HCT116 (cell line): Measurements from ENCODE around the gene ZNF107. TPM values are rescaled to one million over a fixed set of nuclear protein-coding genes. Genes with fewer than 3 reads are reported as not detected.

ENCODE experiments used
- ATAC-seq: fragments of 200-7000 bp; cut with Tn5 transposase; 2 replicates; pipeline ENCODE4 v1.9.1; 2020; ENCODE audit warnings: mild to moderate bottlenecking, moderate library complexity
- BruUV-seq: library from RNA; stranded (reverse); fragments of 400-500 nt; replicated peaks from 2 replicates; lab custom pipeline; 2021; lab: Mats Ljungman, UMichigan
- CTCF ChIA-PET: fragments of 300-600 bp; sonication (Branson Sonifier 250); formaldehyde crosslinking; loops from one replicate; lab custom pipeline; 2021; ENCODE audit warnings: antibody characterized with exemption; lab: Charles Lee
- POLR2A ChIA-PET: fragments of 300-600, 350-600 bp; sonication (Branson Sonifier 250); formaldehyde crosslinking; loops from one replicate; lab custom pipeline; 2021; ENCODE audit warnings: antibody characterized with exemption; lab: Charles Lee
- RAD21 ChIA-PET, 2 experiments: fragments of 300-600 bp; sonication (Branson Sonifier 250); formaldehyde crosslinking; loops; one replicate each; lab custom pipeline; 2023; ENCODE audit warnings: low total read pairs in 2 of 2; ENCODE audit not compliant: uncharacterized antibody in 2 of 2, unreplicated experiment in 2 of 2, low non-redundant PET in 1 of 2; lab: Charles Lee
- DNase-seq: peaks from one replicate; pipeline ENCODE4 v3.0.0-alpha.2; 2010; ENCODE audit warnings: low read depth, low spot score
- H2AFZ ChIP-seq: fragments of 200-600 bp; shearing (Covaris generic), sonication (generic); 2 replicates; pipeline ENCODE4 v1.6.1; 2017; ENCODE audit warnings: low read depth, mixed run types, mixed read lengths, antibody characterized with exemption, low read length; ENCODE audit not compliant: poor library complexity, severe bottlenecking
- H3K27ac ChIP-seq: 2 replicates; pipeline ENCODE4 v1.5.1; 2012; ENCODE audit warnings: low read depth, low read length
- H3K27me3 ChIP-seq: fragments of 200-600 bp; sonication (generic); 2 replicates; pipeline ENCODE4 v1.6.1; 2016; ENCODE audit warnings: mixed run types, low read length, mixed read lengths; ENCODE audit not compliant: insufficient read depth
- H3K36me3 ChIP-seq, 2 experiments: fragments of 200-500 bp in 1 of 2; fragments of 200-600 bp in 1 of 2; sonication (Bioruptor generic) in 1 of 2; sonication (generic) in 1 of 2; 2 replicates each; pipeline versions ENCODE4 v1.5.1 to v1.6.1; 2014 to 2016; ENCODE audit warnings: low read length in 2 of 2, inconsistent platforms in 1 of 2, mixed read lengths in 1 of 2, mixed run types in 1 of 2; ENCODE audit not compliant: insufficient read depth in 2 of 2, control insufficient read depth in 1 of 2
- H3K4me1 ChIP-seq, 2 experiments: fragments of 200-600 bp in 1 of 2; sonication (generic) in 1 of 2; 2 replicates each; pipeline versions ENCODE4 v1.5.1 to v1.6.1; 2012 to 2017; ENCODE audit warnings: low read length in 2 of 2, inconsistent platforms in 1 of 2, mild to moderate bottlenecking in 1 of 2, mixed read lengths in 1 of 2, mixed run types in 1 of 2, moderate library complexity in 1 of 2; ENCODE audit not compliant: insufficient read depth in 2 of 2, control insufficient read depth in 1 of 2
- H3K4me2 ChIP-seq: fragments of 200-600 bp; sonication (generic); 2 replicates; pipeline ENCODE4 v1.6.1; 2017; ENCODE audit warnings: mixed run types, low read length, mixed read lengths
- H3K4me3 ChIP-seq, 2 experiments: fragments of 200-600 bp in 1 of 2; sonication (generic) in 1 of 2; replicated peaks in 1 of 2; 2 replicates each; pipeline ENCODE4 v1.5.1; 2011 to 2016; ENCODE audit warnings: low read length in 2 of 2, control low read depth in 1 of 2, low read depth in 1 of 2, mild to moderate bottlenecking in 1 of 2, mixed read lengths in 1 of 2, mixed run types in 1 of 2
- H3K79me2 ChIP-seq: fragments of 200-600 bp; sonication (generic); 2 replicates; pipeline ENCODE4 v1.6.1; 2017; ENCODE audit warnings: mild to moderate bottlenecking, mixed run types, low read length, moderate library complexity, mixed read lengths; ENCODE audit not compliant: insufficient read depth
- H3K9ac ChIP-seq: fragments of 200-600 bp; sonication (generic); 2 replicates; pipeline ENCODE4 v1.6.1; 2016; ENCODE audit warnings: low read length, mixed read lengths
- H3K9me2 ChIP-seq: fragments of 200-600 bp; sonication (generic), shearing (Covaris generic); 2 replicates; pipeline ENCODE4 v1.6.1; 2017; ENCODE audit warnings: mixed run types, mild to moderate bottlenecking, moderate library complexity; ENCODE audit not compliant: insufficient read depth
- H3K9me3 ChIP-seq, 2 experiments: fragments of 200-500 bp in 1 of 2; fragments of 200-600 bp in 1 of 2; sonication (Bioruptor generic) in 1 of 2; sonication (generic) in 1 of 2; 2 replicates each; pipeline ENCODE4 v1.6.1; 2014 to 2017; ENCODE audit warnings: low read length in 2 of 2, mixed read lengths in 2 of 2, inconsistent platforms in 1 of 2, low read depth in 1 of 2, mild to moderate bottlenecking in 1 of 2, mixed run types in 1 of 2, moderate library complexity in 1 of 2; ENCODE audit not compliant: control insufficient read depth in 1 of 2, insufficient read depth in 1 of 2
- H4K20me1 ChIP-seq: fragments of 200-600 bp; sonication (generic), shearing (Covaris generic); 2 replicates; pipeline ENCODE4 v1.6.1; 2017; ENCODE audit warnings: mixed run types, mild to moderate bottlenecking, moderate library complexity; ENCODE audit not compliant: insufficient read depth
- CTCF ChIP-seq, 3 experiments: fragments of 200-600 bp in 1 of 3; sonication (generic) in 1 of 3; IDR thresholded peaks in 2 of 3; conservative IDR thresholded peaks in 1 of 3; 2 replicates each; pipeline ENCODE4 v1.5.1; 2012 to 2017; ENCODE audit warnings: low read depth in 2 of 3, low read length in 2 of 3, antibody characterized with exemption in 1 of 3, borderline replicate concordance in 1 of 3, control low read depth in 1 of 3, mild to moderate bottlenecking in 1 of 3, mixed read lengths in 1 of 3, mixed run types in 1 of 3, moderate library complexity in 1 of 3; ENCODE audit not compliant: insufficient read depth in 1 of 3
- EZH2 ChIP-seq: fragments of 200-600 bp; sonication (generic); IDR thresholded peaks from 2 replicates; pipeline ENCODE4 v1.6.1; 2017; ENCODE audit warnings: antibody characterized with exemption, mixed run types
- EZH2phosphoT487 ChIP-seq: fragments of 200-600 bp; IDR thresholded peaks from 2 replicates; pipeline ENCODE4 v1.6.1; 2018; ENCODE audit warnings: antibody characterized with exemption, borderline replicate concordance
- JUND ChIP-seq: IDR thresholded peaks from 2 replicates; pipeline ENCODE4 v1.6.1; 2012
- POLR2AphosphoS5 ChIP-seq: IDR thresholded peaks from 2 replicates; pipeline ENCODE4 v1.6.1; 2011; ENCODE audit warnings: mild to moderate bottlenecking, low read depth, low read length, moderate library complexity
- SRF ChIP-seq: IDR thresholded peaks from 2 replicates; pipeline ENCODE4 v1.6.1; 2012; ENCODE audit warnings: low read depth
- TCF7L2 ChIP-seq: IDR thresholded peaks from 2 replicates; pipeline ENCODE4 v1.7.0; 2011; ENCODE audit warnings: borderline replicate concordance, inconsistent platforms; ENCODE audit not compliant: insufficient read depth, insufficient read length; ENCODE audit errors: extremely low read depth
- YY1 ChIP-seq: IDR thresholded peaks from 2 replicates; pipeline ENCODE4 v1.6.1; 2011; ENCODE audit warnings: low read length, low read depth, moderate library complexity, mild to moderate bottlenecking; ENCODE audit not compliant: insufficient replicate concordance; ENCODE audit errors: extremely low read depth
- ZBTB33 ChIP-seq: IDR thresholded peaks from 2 replicates; pipeline ENCODE4 v1.6.1; 2011; ENCODE audit warnings: mild to moderate bottlenecking, low read length, moderate library complexity; ENCODE audit not compliant: insufficient replicate concordance; ENCODE audit errors: extremely low read depth
- intact Hi-C: fragments of 100-400 bp; cut with micrococcal nuclease; formaldehyde crosslinking; loops from 2 replicates; pipeline ENCODE4 v1.10.0; 2022
- total RNA-seq: library from RNA; stranded (reverse); gene quantifications from one replicate; pipeline ENCODE4 v1.2.1, GENCODE V29; 2021; ENCODE audit not compliant: unreplicated experiment

Gene ZNF107
- total RNA-seq, 1 experiment from 2014 or later, result 6.2 TPM

GRCh38 chr7:64637521-64638445, 28.1 kb upstream of the ZNF107 start:
- Histone ChIP-seq H3K4me3 (no peak overlapping the region), H3K9me2 (no peaks in the 10 kb centered on the region), H2AFZ (no peak overlapping the region), H3K36me3 (no peaks in the 10 kb centered on the region), H3K9me3 (no peaks in the 10 kb centered on the region), H3K27ac (no peak overlapping the region), H3K27me3 (no peaks in the 10 kb centered on the region), H3K9ac (no peak overlapping the region), H3K4me1 (no peaks in the 10 kb centered on the region), H3K4me2 (no peak overlapping the region), H3K79me2 (no peaks in the 10 kb centered on the region), H4K20me1 (no peaks in the 10 kb centered on the region)
- ChIA-PET RAD21 (no interaction called here), CTCF (no interaction called here), POLR2A (no interaction called here)
- no peak for TF ChIP-seq ZBTB33
- no peak for TF ChIP-seq POLR2AphosphoS5
- TF ChIP-seq SRF, result no peak
- TF ChIP-seq JUND, result no peak
- no peak for TF ChIP-seq EZH2phosphoT487
- no peak for TF ChIP-seq CTCF (IDR thresholded peaks at IDR 0.05 in 2 of 3, conservative IDR thresholded peaks at IDR 0.05 in 1 of 3; ENCODE audit: borderline replicate concordance in 1 of 3, insufficient read depth in 1 of 3, low read depth in 2 of 3, low read length in 2 of 3)
- TF ChIP-seq TCF7L2, result no peak
- no peak for TF ChIP-seq YY1
- no peak for TF ChIP-seq EZH2
- BruUV-seq, result no TSS peak
- no peak for ATAC-seq
- intact Hi-C loops, result no loop called here
- no peak for DNase-seq
